ENCODE measurements around the gene APBB2.

GRCh38 chr4:40856277-40856839 is 358.0 kb downstream of the APBB2 start:
- TF ChIP-seq, protein P1, sequence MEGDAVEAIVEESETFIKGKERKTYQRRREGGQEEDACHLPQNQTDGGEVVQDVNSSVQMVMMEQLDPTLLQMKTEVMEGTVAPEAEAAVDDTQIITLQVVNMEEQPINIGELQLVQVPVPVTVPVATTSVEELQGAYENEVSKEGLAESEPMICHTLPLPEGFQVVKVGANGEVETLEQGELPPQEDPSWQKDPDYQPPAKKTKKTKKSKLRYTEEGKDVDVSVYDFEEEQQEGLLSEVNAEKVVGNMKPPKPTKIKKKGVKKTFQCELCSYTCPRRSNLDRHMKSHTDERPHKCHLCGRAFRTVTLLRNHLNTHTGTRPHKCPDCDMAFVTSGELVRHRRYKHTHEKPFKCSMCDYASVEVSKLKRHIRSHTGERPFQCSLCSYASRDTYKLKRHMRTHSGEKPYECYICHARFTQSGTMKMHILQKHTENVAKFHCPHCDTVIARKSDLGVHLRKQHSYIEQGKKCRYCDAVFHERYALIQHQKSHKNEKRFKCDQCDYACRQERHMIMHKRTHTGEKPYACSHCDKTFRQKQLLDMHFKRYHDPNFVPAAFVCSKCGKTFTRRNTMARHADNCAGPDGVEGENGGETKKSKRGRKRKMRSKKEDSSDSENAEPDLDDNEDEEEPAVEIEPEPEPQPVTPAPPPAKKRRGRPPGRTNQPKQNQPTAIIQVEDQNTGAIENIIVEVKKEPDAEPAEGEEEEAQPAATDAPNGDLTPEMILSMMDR (IDR thresholded peaks at IDR 0.05): no peak
- no peak for TF ChIP-seq POLR2A (IDR thresholded peaks at IDR 0.05)
